ENCODE data around the gene ARHGAP15.

ARHGAP15 gene

DNA sequence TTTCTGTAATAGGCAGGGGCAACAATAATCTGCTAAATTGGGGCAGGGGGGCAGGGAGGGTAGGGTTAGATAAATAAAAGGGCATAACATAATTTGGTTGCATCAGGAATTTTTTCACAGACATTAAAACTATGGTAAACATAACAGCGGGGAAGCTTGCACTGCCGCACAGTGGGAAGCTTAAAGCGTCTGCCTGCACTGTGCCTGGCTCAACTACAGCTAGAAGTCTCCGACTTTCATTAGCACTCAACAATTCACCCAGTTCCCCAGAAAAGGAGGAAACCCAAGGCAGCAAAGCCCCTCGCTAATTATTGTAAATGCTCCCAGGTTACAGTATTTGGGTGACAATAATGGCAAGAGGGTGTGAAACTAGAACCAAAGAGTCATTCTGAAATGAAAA is 562.9 kb downstream of the ARHGAP15 start:
- DNase-seq (ENCODE audit: low read depth), result no peak

DNA sequence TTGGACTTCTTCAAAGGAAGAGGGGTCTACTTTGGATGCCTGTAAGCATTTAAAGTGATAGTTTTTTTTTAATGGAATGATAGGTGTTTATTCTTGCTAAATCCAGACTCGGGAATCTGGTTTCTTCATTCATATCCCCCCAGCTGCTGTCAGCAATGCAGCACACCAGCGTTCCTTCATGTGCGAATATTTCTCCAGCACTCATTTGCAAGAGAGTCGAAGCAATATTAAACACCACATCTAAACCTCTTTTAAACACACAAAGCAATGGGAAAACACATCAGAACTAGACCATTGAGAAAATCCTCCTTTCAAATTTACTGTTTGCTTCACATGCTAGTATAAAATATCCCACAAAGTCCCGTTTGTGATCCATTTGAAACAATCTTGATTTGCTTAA is 563.7 kb downstream of the ARHGAP15 start:
- DNase-seq (ENCODE audit: low read depth), result no peak

DNA sequence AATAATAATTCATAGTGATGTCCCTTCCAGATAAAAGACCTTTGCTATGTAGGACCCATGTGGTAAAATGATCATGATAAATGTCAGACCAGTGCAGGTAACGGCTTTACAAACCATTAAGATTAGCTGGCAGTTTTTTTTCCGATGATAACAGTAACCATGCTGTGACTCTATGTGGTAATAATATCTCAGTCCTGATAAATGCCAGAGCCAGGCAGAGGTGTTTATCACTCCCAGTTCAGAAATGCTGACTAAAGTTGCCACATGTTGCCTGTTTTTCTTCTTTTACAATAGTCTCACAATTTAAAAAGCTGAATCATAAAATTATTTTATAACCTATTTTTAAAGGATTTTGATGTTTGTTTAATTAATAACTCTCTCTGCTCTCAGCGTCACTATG is 565.1 kb downstream of the ARHGAP15 start:
- no peak for DNase-seq (ENCODE audit: low read depth)

DNA sequence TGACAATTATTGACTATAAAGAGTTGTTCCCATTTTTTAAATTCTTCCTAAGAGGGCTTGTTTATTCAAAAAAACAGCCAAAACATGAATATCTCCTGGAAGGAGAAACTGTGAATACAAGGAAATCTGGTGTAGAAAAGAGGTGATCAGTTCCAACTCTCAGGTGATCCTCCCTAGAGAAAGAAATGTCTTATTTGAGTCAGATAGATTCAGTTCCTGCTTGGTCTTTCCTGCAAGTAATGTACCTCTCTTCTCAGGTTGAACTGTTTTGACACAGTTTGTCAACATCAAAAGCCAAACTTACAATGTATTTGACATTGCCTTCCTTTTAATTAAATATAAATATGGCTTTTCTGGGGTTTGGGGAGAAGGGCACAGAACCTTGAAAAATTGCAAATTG is 567.4 kb downstream of the ARHGAP15 start:
- DNase-seq (ENCODE audit: low read depth), result no peak

DNA sequence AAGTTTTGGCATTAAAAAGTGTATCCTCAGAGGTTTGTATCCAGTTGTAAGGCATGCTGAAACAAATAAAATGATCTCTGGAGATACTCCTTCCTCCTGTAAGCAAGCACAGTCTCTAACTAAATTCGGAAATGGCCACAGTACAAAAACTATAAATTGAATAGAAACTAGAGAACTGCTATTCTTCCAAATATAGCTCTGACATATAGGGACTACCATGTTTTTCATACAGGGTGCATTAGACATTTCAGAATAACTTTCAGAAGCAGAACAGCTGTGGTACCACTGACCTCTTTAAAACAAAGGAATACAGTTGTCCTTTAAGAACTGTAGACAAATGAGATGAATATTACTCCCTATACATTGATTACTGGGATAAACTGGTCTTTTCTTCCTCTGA is 568.5 kb downstream of the ARHGAP15 start:
- no peak for DNase-seq (ENCODE audit: low read depth)

DNA sequence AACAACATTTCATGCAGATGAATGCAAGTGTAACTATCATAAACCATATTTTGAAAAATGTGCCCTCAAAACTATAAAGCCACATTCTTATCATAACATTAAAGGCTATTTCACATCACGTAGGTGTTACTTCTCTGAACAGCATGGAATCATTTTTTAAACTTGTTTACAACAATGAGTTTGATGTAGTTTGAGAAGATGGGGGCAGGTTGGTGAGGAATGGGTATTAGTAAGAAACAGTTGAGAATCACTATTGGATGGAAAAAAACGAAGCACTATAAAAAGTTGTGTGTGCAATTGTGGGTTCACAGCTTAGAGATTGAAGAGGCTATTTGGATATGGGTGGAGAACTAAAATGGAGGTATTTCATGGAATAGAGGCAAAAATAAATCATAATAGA is 569.1 kb downstream of the ARHGAP15 start:
- DNase-seq (ENCODE audit: low read depth), result no peak

DNA sequence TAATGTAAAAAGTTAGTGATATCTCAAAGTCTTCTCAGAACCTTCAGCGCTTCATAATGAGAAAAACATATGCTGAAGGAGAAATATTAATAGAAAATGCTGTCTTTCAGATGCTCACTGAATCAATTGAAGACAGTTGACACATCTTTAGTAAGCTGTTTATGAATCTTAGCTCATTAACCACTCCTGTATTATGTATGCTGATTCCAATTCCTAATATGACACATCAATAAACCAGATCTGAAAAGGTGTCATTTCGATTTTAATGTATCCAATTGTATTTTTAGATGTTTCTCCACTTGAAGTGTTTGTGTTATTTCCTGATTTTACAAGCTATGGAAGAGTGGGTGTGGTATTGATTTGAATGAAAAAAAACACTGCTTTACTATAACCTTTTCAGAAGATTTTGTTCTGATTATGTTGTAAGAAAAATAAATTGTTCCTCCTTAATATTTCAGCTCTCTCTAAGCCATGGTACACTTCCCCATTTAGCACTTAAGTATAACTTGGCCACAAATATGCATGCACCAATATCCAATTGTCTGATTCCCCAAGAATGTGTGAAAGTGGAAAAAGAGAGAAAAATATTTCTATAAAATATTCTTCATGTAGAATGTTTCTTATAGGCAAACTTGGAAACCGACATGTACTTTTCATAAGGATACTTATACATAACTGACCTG is 569.8 kb downstream of the ARHGAP15 start:
- no peak for DNase-seq (ENCODE audit: low read depth)

DNA sequence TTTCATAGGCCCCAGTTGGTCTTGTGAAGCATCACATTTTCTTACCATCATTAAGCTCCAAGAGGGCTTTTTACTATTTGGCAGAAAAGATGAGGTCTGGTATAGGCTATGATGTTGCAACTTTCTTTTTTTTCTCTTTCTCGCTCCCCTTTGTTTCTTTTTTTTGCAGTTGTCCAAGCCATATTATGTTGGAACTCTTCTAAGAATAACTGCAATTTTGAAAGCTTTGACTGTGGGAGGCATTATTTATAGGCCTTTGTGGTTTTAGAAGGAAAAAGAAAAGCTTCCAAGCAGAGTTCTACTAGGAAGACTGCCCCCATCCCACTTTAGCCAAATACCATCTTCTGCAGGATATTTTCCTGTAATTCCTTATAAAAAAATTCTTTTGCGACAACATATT is 571.6 kb downstream of the ARHGAP15 start:
- DNase-seq (ENCODE audit: low read depth), result no peak

DNA sequence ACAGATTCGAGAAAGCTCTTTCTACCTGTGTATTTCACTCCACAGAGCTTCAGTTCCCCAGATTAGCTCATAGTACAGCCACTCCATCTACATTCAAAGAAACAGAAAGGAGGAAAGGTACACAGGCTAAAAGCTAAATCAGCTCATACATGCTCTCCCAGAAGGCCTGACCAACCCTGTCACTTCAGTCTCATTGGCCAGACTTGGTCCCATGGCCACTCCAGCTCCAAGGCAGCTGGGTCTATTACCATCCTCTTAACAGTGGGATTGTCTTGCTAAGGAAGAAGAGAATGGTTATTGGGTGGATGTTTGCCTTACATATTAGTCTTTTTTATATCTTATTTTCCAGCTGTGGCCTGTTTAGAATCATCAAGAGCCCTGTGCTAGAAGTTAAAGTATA is 572.6 kb downstream of the ARHGAP15 start:
- DNase-seq (ENCODE audit: low read depth), result no peak

DNA sequence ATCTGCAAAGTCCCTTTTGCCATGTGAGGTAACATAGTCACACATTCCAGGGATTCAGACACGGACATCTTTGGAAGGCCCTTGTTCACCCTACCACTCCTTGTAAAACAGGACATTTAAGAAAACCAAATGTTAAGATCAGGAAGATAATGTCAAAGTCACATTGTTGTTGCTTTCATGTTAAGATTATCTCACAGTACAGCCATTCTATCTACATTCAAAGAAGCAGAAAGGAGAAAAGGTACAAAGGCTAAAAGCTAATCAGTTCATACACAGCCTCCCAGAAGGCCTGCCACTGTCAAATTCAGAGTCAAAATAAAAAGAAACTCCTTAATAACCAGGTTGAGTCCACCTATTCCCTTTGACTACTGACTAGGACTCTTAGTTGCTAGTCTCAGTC is 573.7 kb downstream of the ARHGAP15 start:
- DNase-seq (ENCODE audit: low read depth), result no peak

DNA sequence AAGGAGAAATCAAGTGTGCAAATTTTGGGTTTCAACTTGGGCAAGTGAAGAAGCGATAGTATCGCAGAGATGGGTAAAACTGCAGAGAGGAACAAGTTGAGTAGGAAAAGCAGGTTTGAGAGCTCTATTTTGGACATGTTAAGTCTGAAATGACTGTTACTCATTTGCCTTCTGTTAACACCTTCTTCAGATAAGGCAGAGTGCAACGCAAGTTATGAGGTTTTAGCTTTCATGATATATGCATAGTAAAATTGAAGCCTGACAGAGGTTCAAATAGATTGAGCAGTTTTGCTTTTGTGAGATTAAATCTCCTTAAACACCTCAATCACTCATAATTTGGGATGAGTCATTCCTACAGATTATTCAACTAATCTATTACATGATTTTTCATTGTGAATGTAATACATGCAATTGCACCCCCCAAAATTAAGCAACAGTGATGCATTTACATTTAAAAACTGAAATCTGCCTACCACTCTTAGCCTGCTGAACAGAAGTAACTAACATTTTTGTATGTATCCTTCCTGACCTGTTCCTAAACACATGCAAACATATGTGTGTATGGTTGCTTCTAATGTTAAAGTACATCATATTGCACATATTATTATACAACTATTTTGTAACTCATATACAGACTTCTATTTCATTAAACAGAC is 575.4 kb downstream of the ARHGAP15 start:
- no peak for DNase-seq (ENCODE audit: low read depth)

DNA sequence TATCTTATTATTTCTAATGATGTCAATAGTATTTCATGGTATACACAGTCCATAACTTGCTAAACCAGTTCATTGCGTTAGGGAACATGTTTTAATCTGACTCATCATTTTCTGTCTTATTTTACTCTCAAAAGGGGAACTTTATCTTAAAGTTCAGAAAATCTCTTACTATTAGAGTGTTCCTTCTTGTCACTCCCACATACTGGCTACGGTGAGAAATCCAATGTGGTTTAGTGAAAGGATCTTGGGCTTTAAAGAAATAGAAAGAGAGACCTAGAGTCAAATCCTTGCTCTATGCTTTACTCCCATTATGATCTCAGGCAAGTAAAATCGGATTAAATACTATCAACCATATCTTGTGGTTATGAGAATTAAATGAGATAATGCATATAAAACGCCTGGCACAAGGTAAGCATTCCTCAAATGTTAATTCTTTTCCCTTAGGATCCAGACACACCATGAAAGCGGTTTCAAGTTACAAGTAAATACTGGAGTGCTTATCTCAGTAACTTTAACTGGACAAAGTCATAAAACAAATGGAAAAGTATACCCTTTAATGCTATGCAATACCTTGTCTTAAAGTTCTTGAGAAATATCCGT is 576.0 kb downstream of the ARHGAP15 start:
- no peak for DNase-seq (ENCODE audit: low read depth)

DNA sequence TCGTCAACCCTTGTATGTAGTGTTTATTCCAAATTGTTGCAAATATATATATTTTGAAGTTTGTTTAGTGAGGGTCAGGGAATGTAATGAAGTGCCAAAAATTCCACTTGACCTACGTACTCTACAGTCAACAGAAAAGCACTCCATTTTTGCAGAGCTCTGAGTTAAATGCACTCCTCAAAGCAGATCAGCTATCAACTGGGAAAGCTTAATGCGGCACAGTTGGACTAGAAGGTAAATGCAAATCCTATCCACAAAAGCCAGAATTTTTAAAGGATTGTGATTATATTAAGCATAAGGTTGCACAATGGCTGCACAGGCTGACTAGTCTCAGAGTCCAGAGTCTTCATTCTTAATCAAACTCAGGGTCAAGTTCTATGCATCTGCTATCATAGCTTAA is 577.1 kb downstream of the ARHGAP15 start:
- DNase-seq (ENCODE audit: low read depth), result no peak

DNA sequence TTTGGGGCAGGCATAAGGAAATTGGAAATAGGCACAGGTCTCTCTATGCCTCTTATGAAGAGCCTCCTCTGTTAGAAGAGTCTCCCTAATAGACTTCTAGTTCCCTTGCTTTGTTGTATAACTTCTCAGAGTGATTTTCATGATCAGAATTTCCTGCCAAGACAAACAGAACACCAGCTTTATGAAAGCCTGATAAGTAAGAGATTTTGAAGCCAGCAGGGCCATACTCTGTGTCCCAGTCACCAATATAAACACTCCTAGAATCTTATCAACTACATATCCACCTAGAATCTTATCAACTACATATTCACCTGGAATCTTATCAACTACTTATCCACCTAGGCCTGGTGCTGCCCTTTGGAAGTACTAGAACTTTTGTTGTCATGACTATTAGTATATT is 579.5 kb downstream of the ARHGAP15 start:
- no peak for DNase-seq (ENCODE audit: low read depth)

DNA sequence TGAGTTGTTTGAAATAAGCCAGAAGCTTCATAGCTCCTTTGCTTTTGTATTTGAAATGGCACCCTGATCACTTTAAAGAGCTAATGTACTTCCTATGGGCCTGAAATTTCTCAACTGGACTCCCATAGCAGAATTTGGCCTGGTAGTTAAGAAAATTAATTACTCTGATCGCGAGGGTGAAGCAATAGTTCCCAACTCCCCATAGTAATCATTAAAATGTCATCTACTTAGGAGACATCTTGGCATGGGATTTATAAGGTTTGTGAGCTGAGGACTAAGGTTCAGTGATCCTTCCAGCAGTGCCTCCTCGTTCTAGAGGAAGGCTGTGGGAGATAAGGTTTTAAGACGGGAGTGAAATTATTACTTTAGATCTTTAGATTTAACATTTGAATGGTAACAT is 581.0 kb downstream of the ARHGAP15 start:
- DNase-seq (ENCODE audit: low read depth), result no peak

DNA sequence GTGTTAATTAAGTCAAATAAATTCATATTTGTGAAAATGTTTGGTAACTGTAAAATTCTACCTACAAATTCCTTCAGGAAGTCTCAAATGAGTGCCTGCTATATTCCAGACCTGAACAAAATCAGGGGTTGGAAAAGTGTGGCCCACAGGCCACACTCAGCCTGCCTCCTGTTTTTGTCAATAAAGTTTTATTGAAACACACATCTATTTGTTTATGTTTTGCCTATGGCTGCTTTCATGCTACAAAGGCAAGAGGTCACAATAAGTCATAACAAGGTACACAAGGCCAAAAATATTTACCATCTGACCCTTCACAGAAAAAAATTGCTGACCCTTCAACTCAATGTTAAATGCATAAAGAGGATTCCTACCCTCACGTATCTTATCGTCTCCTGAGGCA is 581.7 kb downstream of the ARHGAP15 start:
- no peak for DNase-seq (ENCODE audit: low read depth)

DNA sequence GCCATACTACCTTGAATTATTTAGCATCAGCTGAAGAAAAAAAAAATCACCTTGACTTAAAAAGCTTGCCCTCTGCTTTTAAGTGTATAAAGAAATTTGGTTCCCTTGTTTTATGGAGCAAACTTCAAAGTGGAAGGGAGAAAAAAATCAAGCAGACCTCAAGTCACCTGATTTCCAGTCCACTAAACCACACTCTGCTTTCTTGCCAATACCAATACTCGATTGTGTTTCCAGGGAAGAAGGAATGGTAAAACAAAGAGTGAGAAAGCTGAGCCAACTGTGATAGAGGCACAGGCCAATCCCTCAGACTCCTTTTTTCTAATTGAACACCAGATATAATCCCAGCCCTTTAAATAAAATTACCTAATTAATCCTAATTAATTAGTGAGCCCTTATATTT is 587.3 kb downstream of the ARHGAP15 start:
- DNase-seq (ENCODE audit: low read depth), result no peak

DNA sequence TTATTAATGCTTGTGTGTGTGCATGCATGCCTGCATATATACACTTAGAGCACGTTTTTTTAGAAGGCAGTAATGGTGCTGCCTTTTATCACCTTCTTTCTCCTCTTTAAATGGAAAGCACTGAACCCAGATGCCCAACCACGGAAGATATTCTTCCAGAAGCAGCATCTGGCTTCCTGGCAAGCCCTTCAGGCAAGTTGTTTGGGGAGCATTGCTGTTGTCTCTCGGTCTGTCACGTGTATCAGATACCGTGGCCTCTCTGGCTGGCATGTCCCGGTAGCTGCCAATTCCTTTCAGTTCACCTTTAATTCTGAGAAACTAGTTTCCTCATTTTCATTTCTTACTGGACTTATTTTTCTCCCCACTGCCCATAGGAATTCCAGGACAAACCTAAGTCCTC is 587.8 kb downstream of the ARHGAP15 start:
- no peak for DNase-seq (ENCODE audit: low read depth)

DNA sequence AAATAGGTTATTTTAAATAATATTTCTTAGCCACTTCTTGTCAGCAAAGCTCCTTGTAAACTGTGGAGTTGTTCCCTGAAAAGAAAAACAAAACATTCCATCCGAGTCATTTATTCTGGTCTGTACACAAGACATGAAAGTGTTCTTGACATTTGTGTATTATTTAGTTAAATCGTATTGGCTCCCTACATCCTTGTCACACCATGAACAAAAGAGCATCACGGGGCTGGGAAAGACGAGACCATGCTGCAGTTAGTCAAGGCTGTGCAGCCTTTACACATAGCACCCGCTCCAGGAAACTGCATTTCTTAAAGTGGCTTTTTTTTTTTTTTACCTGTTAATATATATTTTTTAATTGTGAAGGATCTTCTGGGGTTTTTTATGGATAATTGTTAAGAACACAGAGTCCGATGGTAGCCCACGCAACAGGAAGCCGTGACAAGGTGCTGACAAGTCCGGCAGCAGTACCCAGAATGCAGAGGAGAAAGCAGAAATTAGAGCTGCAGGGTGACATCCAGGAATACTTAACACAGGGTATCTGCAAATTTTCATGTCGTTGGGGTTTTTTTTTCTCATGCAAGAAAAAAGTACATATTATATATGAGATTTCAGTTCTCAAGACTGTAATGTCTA is 588.4 kb downstream of the ARHGAP15 start:
- DNase-seq (ENCODE audit: low read depth), result no peak

DNA sequence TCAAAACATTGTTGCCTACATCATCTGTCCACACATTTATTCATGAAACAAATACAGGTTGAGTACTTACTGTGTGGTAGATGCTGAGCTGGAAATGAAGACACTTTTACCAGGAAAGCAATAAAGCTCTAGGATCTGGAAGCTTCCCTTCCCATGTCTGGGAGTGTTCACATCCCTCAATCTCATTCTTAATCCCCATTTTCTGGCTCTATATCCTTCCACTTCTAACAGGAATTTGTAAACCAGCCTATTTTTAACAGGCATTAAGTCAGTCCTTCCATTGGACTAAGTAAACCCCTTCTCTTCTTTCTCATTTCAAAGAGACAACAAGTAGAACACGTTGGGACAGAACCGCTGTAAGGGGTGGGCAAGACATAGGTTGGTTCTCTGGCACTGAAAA is 589.5 kb downstream of the ARHGAP15 start:
- no peak for DNase-seq (ENCODE audit: low read depth)

DNA sequence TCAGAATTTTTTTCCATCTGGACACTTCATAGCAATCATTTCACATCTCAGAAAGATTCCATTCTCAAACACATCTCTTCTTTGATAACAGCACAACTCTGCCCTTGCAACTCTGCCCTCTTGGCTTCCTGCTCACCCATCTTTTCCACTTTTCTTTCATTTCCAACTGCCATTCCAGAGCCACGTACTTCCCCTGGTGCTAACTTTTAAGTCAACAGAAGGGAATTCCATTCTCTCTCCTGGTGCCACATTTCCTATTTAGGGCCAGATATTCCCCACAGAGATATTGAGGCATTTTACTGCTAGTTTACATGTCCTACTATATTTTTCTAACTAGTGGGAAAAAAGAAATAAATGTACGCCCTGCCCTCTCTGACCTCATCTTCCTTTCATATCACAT is 590.2 kb downstream of the ARHGAP15 start:
- DNase-seq (ENCODE audit: low read depth), result no peak

DNA sequence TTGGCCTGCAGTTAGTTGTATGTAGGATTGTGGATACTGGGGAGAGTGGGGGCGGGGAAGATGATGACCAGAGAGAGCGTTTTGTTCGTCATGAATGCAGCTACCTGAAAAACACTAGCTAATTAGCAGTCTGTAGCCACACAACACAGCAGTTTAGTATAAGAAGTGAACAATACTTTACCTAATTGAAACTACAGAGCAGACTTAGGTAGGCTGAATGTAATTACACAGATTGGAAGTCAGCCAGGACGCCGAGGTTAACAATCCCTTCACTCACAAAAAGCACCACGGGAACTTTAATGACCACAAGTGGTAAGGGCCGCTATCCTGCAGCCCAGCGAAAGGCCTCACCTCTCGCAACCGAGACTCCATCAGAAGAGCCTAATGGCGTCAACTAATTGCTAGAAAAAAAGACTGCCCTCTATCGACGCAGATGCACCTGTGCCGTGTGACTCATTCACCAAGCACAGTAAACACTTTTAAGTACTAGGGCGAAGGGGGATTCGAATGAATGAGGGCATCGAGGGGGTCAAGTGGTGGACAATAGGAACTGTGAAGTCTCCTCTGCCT is 591.0 kb downstream of the ARHGAP15 start:
- no peak for DNase-seq (ENCODE audit: low read depth)

DNA sequence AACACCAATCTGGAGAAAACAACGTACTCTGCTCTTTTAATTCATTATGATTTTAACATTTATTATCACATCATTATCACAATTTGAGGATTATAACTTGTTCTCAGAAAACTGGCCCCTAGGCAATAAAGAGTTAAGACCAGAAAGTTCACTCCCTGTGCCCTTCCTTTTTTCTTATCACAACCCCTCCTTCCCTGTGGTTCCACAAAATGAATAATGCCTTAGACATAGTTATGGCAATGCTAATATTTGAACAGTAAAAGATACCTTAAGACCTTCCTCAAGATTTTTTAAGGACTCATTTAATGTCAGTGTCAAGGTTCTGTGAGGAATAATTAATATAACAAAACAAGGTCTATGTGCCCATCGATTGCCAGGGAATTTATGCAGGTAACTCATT is 596.2 kb downstream of the ARHGAP15 start:
- no peak for DNase-seq (ENCODE audit: low read depth)

Data from T-helper 22 cell (primary cell).